K562 (cell line): ENCODE measurements around the gene OAT.

ENCODE experiments used
- SIN3A ChIP-seq, 2 experiments: fragments of 150-350 bp in 1 of 2; IDR thresholded peaks; 2 replicates each; pipeline ENCODE4 v1.6.1; 2011 to 2016; ENCODE audit warnings: borderline replicate concordance in 2 of 2, low read depth in 2 of 2, low read length in 2 of 2, mild to moderate bottlenecking in 2 of 2, moderate library complexity in 2 of 2; ENCODE audit not compliant: control insufficient read depth in 1 of 2
- TF ChIP-seq, protein P1 (sequence below): sonication (generic); formaldehyde crosslinking; IDR thresholded peaks from 2 replicates; pipeline ENCODE4 v1.9.0; 2022; ENCODE audit warnings: mild to moderate bottlenecking, missing genetic modification reagents

DNA sequence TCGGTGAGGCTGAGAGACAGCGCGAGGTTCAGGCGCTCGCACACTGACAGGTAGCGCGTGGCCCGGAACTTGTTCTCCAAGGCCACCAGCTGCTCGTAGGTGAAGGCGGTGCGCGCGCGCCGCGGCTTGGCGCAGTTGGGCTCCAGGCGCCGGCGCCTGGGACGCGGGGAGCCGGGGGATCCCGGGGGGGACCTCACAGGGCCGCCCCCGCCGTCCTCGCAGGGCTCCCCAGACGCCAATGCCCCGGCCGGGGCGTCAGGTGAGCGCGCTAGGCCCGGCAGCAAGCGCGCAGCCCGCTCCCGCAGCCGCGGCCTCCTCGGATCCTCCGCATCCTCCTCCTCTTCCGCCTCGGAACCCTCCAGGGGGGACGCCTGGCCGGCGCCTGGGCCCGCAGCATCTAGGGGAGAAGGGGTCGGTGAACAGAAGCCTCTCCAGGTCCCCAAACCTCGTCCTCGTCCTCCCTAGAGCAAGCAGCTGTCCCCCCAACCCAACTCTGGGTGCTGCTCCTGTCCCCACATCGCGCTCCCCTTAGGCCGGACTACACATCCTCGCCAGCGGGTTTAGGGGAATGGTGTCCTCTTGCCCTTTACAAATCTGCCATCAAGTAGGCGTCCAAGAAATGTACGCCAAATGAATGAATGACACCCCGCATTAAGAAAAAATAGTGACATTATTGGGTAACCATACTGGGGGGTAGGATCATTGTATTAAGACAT, 29.2 kb upstream of the OAT start:
- no peak for TF ChIP-seq SIN3A (IDR thresholded peaks at IDR 0.05; ENCODE audit: borderline replicate concordance in 2 of 2, control insufficient read depth in 1 of 2, low read depth in 2 of 2, low read length in 2 of 2)
- TF ChIP-seq, protein P1, sequence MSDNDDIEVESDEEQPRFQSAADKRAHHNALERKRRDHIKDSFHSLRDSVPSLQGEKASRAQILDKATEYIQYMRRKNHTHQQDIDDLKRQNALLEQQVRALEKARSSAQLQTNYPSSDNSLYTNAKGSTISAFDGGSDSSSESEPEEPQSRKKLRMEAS (CRISPR knock-in tag), result no peak
